HEK293T (cell line): Measurements from ENCODE around the gene TMEM208.

ENCODE experiments used
- CTCF ChIA-PET: fragments of 350-600 bp; formaldehyde crosslinking; extraction: SDS; loops from one replicate; lab custom pipeline; 2021; ENCODE audit warnings: antibody characterized with exemption, inconsistent platforms; lab: Yijun Ruan, JAX
- POLR2A ChIA-PET: fragments of 350-600 bp; formaldehyde crosslinking; extraction: SDS; loops from one replicate; lab custom pipeline; 2020; ENCODE audit warnings: antibody characterized with exemption, inconsistent platforms; lab: Yijun Ruan, JAX
- DNase-seq: peaks from one replicate; pipeline ENCODE4 v3.0.0; 2012; ENCODE audit warnings: mixed read lengths; ENCODE audit errors: extremely low spot score
- ARNT ChIP-seq: fragments of 450-650 bp; IDR thresholded peaks from 2 replicates; pipeline ENCODE4 v1.6.1; 2017; ENCODE audit warnings: mild to moderate bottlenecking
- BHLHE40 ChIP-seq: fragments of 450-650 bp; IDR thresholded peaks from 2 replicates; pipeline ENCODE4 v1.6.1; 2016; ENCODE audit warnings: mild to moderate bottlenecking, moderate library complexity, borderline replicate concordance
- CTBP1 ChIP-seq: fragments of 450-650 bp; IDR thresholded peaks from 2 replicates; pipeline ENCODE4 v1.6.1; 2016; ENCODE audit warnings: borderline replicate concordance
- ELF4 ChIP-seq: fragments of 450-650 bp; IDR thresholded peaks from 2 replicates; pipeline ENCODE4 v1.6.1; 2017; ENCODE audit warnings: antibody characterized with exemption
- FOXA1 ChIP-seq: fragments of 450-650 bp; IDR thresholded peaks from 2 replicates; pipeline ENCODE4 v1.6.1; 2016; ENCODE audit warnings: mild to moderate bottlenecking
- FOXK2 ChIP-seq: fragments of 450-650 bp; IDR thresholded peaks from 2 replicates; pipeline ENCODE4 v1.6.1; 2016; ENCODE audit warnings: mild to moderate bottlenecking
- FOXM1 ChIP-seq: fragments of 450-650 bp; IDR thresholded peaks from 2 replicates; pipeline ENCODE4 v1.6.1; 2017; ENCODE audit warnings: mild to moderate bottlenecking, borderline replicate concordance
- HDGF ChIP-seq: fragments of 450-650 bp; IDR thresholded peaks from 2 replicates; pipeline ENCODE4 v1.6.1; 2017; ENCODE audit warnings: antibody characterized with exemption, borderline replicate concordance
- L3MBTL2 ChIP-seq: fragments of 450-650 bp; conservative IDR thresholded peaks from 2 replicates; pipeline ENCODE4 v1.6.1; 2016; ENCODE audit warnings: mild to moderate bottlenecking
- LEF1 ChIP-seq: fragments of 450-650 bp; IDR thresholded peaks from 2 replicates; pipeline ENCODE4 v1.6.1; 2017; ENCODE audit warnings: mild to moderate bottlenecking, borderline replicate concordance
- NFRKB ChIP-seq: fragments of 450-650 bp; IDR thresholded peaks from 2 replicates; pipeline ENCODE4 v1.6.1; 2016; ENCODE audit warnings: mild to moderate bottlenecking, moderate library complexity
- SP1 ChIP-seq: fragments of 450-650 bp; IDR thresholded peaks from 2 replicates; pipeline ENCODE4 v1.6.1; 2017
- SUZ12 ChIP-seq: fragments of 450-650 bp; IDR thresholded peaks from 2 replicates; pipeline ENCODE4 v1.6.1; 2016; ENCODE audit warnings: mild to moderate bottlenecking
- TARDBP ChIP-seq: fragments of 450-650 bp; IDR thresholded peaks from 2 replicates; pipeline ENCODE4 v1.6.1; 2016
- ZNF384 ChIP-seq: fragments of 450-650 bp; IDR thresholded peaks from 2 replicates; pipeline ENCODE4 v1.6.1; 2016
- TF ChIP-seq, protein P1 (sequence below): fragments of 450-650 bp; IDR thresholded peaks from 2 replicates; pipeline ENCODE4 v1.6.1; 2016

The TMEM208 gene

DNA sequence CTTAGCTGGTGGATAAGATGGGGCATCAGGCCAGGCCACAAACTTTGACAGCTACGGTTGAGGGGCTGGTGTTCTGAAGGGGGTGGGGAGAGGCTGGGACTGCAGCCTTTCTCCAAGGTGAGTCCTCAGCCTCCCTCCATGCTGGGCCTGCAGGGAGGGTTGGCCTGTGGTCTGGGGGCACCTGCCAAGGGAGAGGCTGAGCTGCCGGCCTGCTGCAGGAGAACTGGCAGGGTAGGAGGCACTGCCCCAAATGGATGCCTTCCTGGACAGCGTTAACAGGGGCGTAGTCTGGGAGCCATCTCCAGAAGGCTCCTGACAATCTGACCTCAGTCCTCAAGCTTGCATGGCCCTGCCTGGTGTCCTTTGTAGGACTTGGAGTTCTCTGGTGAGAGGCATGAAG lies 22.9 kb upstream of the TMEM208 start:
- ChIA-PET POLR2A (no interaction called here), CTCF (no interaction called here)
- DNase-seq: no peak
- no peak for TF ChIP-seq HDGF
- no peak for TF ChIP-seq BHLHE40
- TF ChIP-seq ZNF384: no peak
- no peak for TF ChIP-seq ELF4
- no peak for TF ChIP-seq CTBP1
- TF ChIP-seq NFRKB: no peak
- no peak for TF ChIP-seq FOXM1
- no peak for TF ChIP-seq SP1
- TF ChIP-seq LEF1: no peak
- TF ChIP-seq SUZ12: no peak
- TF ChIP-seq L3MBTL2: no peak

DNA sequence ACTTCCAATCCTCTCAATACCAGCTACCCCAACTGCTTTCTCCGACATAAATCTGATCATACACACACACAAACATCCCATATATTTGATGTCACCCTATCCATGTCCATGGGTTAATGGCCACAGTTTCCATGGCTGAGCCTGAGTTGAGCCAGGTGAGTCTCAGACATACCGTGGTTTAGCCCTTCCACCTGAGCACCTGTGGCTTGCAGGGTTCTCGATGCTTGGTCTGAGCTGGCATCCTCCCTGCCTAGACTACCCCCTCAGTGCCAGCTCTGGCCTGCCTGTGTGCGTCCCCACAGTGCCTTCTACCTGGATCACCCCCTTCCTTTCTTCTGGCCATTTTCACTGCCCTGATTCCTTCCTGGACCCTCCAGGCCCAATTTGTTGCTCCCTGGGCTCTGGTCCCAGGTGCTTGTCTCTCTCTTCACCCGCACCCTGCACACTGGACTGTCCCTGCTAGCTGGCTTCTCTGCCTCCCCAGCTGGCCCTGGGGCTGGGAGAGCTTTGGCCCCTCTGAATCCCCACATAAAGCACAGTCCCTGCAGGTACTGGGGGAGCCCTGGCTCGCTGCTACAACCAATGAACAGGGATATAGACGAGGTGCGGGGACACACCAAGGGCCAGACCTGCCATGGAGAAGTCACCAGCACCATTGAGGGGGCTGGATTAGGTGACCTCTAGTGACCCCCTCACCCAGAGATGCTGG lies 20.6 kb upstream of the TMEM208 start:
- ChIA-PET POLR2A (interaction anchor here (0.9 kb wide), 1 partner anchor 20 kb away, joined by 3 read pairs; no protein-coding TSS in a partner anchor), CTCF (interaction anchor here (0.6 kb wide), 1 partner anchor 9 kb away, joined by 3 read pairs; no protein-coding TSS in a partner anchor)
- no peak for TF ChIP-seq ARNT
- no peak for TF ChIP-seq SUZ12

GRCh38 chr16:67206838-67207248 lies 20.1 kb upstream of the TMEM208 start:
- TF ChIP-seq SP1 (no peak), SUZ12 (no peak), ZNF384 (no peak), CTBP1 (no peak), LEF1 (no peak), ARNT (no peak), ELF4 (no peak), FOXM1 (no peak), NFRKB (no peak), FOXA1 (no peak), L3MBTL2 (no peak), TARDBP (no peak), BHLHE40 (no peak), FOXK2 (no peak), HDGF (no peak)
- TF ChIP-seq, protein P1, sequence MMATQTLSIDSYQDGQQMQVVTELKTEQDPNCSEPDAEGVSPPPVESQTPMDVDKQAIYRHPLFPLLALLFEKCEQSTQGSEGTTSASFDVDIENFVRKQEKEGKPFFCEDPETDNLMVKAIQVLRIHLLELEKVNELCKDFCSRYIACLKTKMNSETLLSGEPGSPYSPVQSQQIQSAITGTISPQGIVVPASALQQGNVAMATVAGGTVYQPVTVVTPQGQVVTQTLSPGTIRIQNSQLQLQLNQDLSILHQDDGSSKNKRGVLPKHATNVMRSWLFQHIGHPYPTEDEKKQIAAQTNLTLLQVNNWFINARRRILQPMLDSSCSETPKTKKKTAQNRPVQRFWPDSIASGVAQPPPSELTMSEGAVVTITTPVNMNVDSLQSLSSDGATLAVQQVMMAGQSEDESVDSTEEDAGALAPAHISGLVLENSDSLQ: no peak
- CTCF ChIA-PET: interaction anchor here (0.6 kb wide), 1 partner anchor 8 kb away, joined by 3 read pairs; no protein-coding TSS in a partner anchor
- POLR2A ChIA-PET: interaction anchor here (0.9 kb wide), 1 partner anchor 21 kb away, joined by 3 read pairs; no protein-coding TSS in a partner anchor

More for the DNA sequence above, 20.6 kb upstream of the TMEM208 start:
- no peak for DNase-seq

DNA sequence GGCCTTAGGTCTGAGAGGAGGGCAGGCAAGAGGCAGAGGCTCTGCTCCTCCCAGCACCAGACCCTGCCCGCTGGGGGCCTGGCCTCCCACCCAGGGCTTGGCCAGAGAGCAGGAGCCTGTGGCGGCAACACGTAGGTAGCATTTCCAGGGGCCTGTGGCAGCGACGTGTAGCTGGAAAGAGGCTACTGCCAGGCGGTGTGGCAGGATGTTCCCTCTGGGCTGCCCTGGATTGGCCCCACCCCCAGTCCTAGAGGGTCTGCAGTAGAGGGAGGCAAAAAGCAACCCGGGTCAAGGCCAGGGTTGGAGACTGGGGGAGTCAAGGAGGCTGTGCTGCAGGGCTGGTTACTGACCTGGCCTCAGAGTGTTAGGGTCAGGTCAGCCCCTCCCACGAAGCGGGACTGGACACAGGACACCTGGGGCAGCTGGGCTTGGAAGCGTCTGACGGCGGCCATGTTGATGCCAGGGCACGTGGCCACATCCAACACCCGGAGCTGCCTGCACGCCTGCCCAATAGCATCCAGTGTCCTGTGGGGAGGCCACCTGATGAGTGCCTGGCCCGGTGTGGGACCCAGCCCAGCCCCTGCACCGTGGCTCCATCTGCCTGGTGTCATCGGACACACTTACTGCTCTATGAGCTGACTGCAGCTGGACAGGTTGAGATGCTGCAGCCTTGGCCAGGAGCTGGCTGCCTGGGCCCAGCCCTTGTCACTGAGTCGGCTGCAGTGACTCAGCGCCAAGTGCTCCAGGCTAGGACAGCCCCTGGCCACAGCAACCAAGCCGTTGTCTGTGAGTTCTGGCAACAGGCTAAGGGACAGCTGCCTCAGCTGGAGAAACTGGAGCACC lies 19.5 kb upstream of the TMEM208 start:
- TF ChIP-seq BHLHE40 (no peak), ARNT (no peak), LEF1 (no peak), FOXK2 (no peak), FOXA1 (no peak), L3MBTL2 (no peak), CTBP1 (no peak)
- ChIA-PET CTCF (interaction anchor here (0.6 kb wide), 1 partner anchor 8 kb away, joined by 3 read pairs; no protein-coding TSS in a partner anchor), POLR2A (interaction anchor here (0.9 to 2.7 kb wide), 2 partner anchors 19 to 21 kb away, joined by 3 to 10 read pairs; partner anchors contain the start of gene TMEM208)
- DNase-seq: no peak

More at GRCh38 chr16:67206838-67207248, 20.1 kb upstream of the TMEM208 start:
- no peak for DNase-seq

- no peak for TF ChIP-seq ELF4
- no peak for TF ChIP-seq TARDBP
- no peak for TF ChIP-seq FOXA1
- TF ChIP-seq HDGF: no peak
- TF ChIP-seq ZNF384: no peak
- no peak for TF ChIP-seq ARNT
- no peak for TF ChIP-seq NFRKB
- no peak for TF ChIP-seq SP1
- TF ChIP-seq BHLHE40: no peak
- TF ChIP-seq CTBP1: no peak
- no peak for TF ChIP-seq FOXK2
- no peak for TF ChIP-seq SUZ12
- TF ChIP-seq LEF1: no peak
- TF ChIP-seq, protein P1: no peak
- TF ChIP-seq FOXM1: no peak
- no peak for TF ChIP-seq L3MBTL2
- no peak for DNase-seq
- ChIA-PET CTCF (no interaction called here), POLR2A (interaction anchor here (2.7 kb wide), 1 partner anchor 18 kb away, joined by 10 read pairs; the partner anchor contains the start of gene TMEM208)
These were observed 18.6 kb upstream of the TMEM208 start for GRCh38 chr16:67208154-67208896.
